Measurements from ENCODE around the gene TMPRSS9.

DNA sequence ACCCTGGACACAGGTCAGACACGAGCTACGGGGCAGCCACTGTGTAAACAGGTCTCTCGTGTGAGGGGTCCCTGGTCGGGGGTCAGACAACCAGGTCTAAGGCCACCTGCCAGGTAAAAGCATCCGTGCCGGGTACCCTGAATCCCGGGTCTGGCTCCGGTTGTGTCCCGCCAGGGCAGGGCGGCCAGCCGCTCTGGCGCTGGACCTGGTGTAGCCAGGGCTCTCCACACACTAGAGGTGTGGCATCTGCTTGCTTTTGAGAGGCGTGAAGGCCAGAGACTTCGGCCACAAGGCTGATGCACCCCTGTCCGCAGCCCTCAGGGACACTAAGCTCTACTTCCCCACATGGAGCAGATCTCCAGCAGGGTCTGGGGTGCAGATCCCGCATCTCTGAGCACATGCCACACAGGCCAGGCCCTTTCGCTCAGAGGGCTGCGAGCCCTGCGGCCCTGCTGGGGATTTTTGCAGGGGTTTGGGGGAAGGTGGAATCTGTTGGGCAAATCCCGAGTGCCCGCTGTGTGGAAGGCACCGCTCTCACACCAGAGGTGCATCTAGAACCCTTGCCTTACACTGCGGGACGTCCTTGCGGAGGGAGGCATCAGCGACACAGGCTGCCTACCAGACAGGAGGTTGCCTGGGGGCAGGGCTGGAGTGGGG is 81.2 kb downstream of the TMPRSS9 start:
- TF ChIP-seq, protein P1, sequence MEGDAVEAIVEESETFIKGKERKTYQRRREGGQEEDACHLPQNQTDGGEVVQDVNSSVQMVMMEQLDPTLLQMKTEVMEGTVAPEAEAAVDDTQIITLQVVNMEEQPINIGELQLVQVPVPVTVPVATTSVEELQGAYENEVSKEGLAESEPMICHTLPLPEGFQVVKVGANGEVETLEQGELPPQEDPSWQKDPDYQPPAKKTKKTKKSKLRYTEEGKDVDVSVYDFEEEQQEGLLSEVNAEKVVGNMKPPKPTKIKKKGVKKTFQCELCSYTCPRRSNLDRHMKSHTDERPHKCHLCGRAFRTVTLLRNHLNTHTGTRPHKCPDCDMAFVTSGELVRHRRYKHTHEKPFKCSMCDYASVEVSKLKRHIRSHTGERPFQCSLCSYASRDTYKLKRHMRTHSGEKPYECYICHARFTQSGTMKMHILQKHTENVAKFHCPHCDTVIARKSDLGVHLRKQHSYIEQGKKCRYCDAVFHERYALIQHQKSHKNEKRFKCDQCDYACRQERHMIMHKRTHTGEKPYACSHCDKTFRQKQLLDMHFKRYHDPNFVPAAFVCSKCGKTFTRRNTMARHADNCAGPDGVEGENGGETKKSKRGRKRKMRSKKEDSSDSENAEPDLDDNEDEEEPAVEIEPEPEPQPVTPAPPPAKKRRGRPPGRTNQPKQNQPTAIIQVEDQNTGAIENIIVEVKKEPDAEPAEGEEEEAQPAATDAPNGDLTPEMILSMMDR (IDR thresholded peaks at IDR 0.05) = no peak
- no peak for TF ChIP-seq POLR2A (IDR thresholded peaks at IDR 0.05)
